CD1c-positive myeloid dendritic cell (primary cell): ENCODE data around the gene INPP5K.
"Not testable (repeated sequence)": the region's sequence is repeated elsewhere in the genome, so short reads cannot be mapped to it uniquely, and the experiment has no call there.

ENCODE experiments used
- DNase-seq: peaks from one replicate; pipeline ENCODE4 v3.0.0-alpha.2; 2016; ENCODE audit errors: extremely low spot score

The INPP5K gene

GRCh38 chr17:1464186-1464585 is 52.2 kb downstream of the INPP5K start:
- DNase-seq, result no peak

GRCh38 chr17:1462164-1463112 is 54.0 kb downstream of the INPP5K start:
- peak; percentile 68 for DNase-seq

GRCh38 chr17:1461198-1461944 is 55.0 kb downstream of the INPP5K start:
- DNase-seq, result peak; percentile 89

- DNase-seq, result no peak
Measured at GRCh38 chr17:1460233-1460632, 56.2 kb downstream of the INPP5K start.

GRCh38 chr17:1455797-1456599 is 60.4 kb downstream of the INPP5K start, which contains the start of gene CRK:
Gene CRK (minus strand): TSS chr17:1456232. CDS start chr17:1456117, 115 bp downstream.
- DNase-seq, result peak; percentile 100

- DNase-seq, result peak; percentile 66
Measured at GRCh38 chr17:1455291-1455796, 61.1 kb downstream of the INPP5K start.

GRCh38 chr17:1454541-1454940 is 61.9 kb downstream of the INPP5K start:
- DNase-seq, result no peak

GRCh38 chr17:1453694-1454093 is 62.7 kb downstream of the INPP5K start:
- not testable (repeated sequence) for DNase-seq

GRCh38 chr17:1452836-1453235 is 63.6 kb downstream of the INPP5K start:
- DNase-seq, result no peak

- not testable (repeated sequence) for DNase-seq
Measured at GRCh38 chr17:1450261-1450660, 66.2 kb downstream of the INPP5K start.

GRCh38 chr17:1449412-1449967 is 66.9 kb downstream of the INPP5K start:
- no peak for DNase-seq

GRCh38 chr17:1447052-1447451 is 69.4 kb downstream of the INPP5K start:
- no peak for DNase-seq

GRCh38 chr17:1446201-1446600 is 70.2 kb downstream of the INPP5K start:
- no peak for DNase-seq

- not testable (repeated sequence) for DNase-seq
Measured at GRCh38 chr17:1445695-1446094, 70.7 kb downstream of the INPP5K start.
